ENCODE measurements around the gene NOS1.

Gene NOS1

DNA sequence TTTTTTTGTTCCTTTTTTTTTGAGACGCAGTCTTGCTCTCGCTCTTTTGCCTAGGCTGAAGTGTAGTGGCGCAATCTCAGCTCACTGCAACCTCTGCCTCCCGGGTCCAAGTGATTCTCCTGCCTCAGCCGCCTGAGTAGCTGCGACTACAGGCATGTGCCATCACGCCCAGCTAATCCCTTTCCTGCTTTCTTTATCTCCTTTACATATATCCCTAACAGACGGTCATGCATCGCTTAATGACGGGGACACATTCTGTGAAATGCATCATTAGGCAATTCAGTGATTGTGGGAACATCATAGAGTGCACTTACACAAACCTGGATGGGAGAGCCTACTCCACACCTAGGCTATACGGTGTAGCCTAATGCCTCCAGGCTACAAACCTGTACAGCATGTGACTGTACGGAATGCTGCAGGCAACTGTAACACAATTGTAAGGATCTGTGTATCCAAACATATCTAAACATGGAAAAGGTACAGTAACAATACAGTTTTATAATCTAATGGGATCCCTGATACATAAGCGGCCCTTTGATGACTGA is 32.8 kb downstream of the NOS1 start:
- no peak for DNase-seq

DNA sequence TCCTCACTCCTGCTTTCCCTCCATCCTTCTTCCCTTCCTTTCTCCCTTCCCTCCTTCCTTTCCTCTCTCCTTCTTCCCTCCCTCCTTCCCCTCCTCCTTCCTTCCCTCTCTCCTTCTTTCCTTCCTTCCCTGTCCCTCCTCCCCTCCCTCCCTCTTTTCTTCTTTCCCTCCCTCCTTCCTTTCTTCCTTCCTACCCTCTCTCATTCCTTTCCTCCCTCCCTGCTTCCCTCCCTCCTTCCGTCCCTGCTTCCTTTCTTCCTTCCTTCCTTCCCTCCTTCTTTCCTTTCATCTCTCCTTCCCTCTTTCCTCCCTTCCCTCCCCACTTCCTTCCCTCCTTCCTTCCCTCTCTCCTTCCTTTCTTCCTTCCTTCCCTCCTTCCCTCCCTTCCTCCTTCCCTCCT is 39.0 kb downstream of the NOS1 start:
- DNase-seq = no peak

DNA sequence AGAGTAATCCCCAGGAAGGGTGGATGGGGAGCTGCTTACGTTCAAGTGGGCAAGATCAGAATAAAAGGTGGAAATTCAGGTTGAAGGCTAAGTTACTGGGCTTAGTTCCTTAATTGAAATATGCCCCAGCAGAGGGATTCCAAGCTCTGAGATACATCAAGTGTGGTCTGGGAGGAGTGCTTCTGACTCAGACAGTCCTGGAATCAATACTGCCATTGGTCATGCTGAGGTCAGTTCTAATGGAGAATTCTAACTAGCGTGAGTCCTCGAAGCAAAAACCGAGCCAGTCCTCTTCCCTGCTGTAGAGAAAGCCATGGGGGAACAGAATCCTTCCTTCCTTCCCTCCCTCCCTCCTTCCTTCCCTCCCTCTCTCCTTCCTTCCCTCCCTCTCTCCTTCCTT is 39.9 kb downstream of the NOS1 start:
- no peak for DNase-seq

DNA sequence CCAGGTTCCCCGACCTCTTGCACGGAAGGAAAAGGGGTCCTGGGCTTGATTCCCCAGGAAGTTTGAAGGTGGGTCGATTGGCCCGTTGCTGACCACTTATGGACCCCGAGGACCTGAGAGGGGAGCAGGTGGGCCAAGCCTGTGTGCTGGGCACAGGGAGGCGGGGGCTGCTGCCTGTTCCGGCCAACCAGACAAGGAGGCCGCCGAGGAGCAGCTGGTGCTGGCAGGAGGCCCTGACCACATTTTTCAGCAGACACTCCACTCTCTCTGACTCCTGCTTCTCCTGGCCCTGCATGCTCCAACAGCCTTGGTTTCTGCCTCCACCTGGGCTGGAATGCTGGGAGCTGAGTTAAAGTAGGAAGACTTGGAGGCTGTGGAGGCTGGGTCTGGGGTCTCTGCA is 42.8 kb downstream of the NOS1 start:
- DNase-seq = no peak

- no peak for DNase-seq
These were observed 45.1 kb downstream of the NOS1 start for GRCh38 chr12:117316336-117316735.

GRCh38 chr12:117313926-117314325 is 47.5 kb downstream of the NOS1 start:
- DNase-seq = no peak

- no peak for DNase-seq
These were observed 48.7 kb downstream of the NOS1 start for GRCh38 chr12:117312770-117313169.

GRCh38 chr12:117309276-117309925 is 52.0 kb downstream of the NOS1 start:
- no peak for DNase-seq

- DNase-seq = no peak
These were observed 61.3 kb downstream of the NOS1 start for GRCh38 chr12:117300174-117300573.

DNA sequence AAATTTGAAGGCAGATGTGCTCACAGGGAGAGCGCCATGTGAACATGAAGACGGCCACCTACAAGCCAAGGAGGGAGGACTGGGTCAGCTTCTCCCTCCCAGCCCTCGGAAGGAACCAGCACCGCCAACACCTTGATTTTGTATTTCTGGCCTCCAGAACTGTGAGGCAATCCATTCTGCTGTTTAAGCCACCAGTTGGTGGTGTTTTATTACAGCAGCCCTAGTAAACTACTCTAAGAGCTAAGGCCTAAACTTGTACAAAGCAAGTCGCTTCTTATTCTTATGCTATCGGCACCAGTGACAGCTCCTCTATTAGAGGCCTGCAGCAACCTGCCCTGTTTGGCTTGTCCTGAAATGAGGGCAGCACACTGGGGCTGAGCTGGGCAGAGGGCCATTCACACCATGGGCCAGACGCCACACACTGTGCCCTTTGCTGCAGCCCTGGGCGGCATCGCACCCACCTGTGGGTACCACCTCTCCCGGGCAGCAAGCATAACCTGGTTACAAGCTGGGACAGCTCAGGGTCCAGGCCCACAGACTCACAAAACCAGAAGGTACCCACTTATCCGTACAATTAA is 62.7 kb downstream of the NOS1 start:
- no peak for DNase-seq

- no peak for DNase-seq
These were observed 63.2 kb downstream of the NOS1 start for GRCh38 chr12:117298191-117298590.

DNA sequence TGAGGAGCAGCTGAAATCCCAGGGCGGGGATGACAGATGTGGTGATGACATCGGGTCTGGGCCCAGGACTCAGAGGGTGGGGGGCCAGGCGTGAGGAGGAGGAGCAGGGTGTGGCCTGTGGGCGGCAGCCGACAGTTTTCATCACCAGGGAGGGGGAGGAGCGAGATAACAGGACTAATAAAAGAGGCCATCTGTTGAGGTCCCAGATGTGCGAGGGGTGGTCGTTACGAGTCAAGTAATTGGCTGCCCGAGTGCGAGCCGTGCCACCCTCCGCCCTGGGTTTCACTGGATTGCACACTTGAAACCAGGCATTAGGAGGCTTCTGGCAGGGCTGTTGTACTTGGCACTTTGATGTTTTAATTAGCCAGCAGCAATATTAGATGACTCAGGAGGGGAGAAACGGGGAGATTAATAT is 67.2 kb downstream of the NOS1 start:
- no peak for DNase-seq

DNA sequence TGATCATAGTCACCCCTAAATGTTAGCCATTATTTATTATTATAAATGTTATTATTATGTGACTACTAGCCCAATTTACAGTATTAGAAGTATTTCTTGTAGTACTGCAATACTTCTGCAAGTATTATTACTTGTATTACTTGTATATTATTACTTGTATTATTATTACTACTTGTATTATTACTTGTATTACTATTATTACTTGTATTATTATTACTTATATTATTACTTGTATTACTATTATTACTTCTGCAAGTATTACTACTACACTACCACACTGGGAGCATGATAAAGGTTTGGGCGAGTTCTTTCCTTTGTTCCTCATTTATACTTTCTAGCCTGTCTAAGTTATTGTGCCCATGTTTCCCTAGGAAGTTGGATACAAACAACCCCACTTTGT is 67.9 kb downstream of the NOS1 start:
- DNase-seq = no peak

DNA sequence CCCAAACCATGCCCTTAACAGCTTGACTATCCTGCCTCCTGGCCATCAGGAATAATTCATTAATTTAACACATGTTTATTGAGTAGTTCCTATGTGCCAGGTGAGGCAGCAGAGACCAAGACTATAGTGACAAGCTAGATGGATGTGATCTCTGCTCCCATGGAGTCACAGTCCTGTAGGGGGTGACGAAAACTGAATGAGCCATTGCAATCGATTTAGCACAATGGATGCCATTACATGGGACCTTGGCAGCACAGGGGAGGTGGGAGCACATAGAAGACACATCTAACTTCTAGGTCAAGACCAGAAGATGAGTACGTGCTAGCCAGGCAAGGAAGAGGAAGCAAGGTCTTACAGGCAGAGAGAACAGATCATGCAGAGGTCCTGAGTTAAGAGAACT is 68.7 kb downstream of the NOS1 start:
- no peak for DNase-seq

GRCh38 chr12:117284140-117284539 is 77.3 kb downstream of the NOS1 start:
- no peak for DNase-seq

DNA sequence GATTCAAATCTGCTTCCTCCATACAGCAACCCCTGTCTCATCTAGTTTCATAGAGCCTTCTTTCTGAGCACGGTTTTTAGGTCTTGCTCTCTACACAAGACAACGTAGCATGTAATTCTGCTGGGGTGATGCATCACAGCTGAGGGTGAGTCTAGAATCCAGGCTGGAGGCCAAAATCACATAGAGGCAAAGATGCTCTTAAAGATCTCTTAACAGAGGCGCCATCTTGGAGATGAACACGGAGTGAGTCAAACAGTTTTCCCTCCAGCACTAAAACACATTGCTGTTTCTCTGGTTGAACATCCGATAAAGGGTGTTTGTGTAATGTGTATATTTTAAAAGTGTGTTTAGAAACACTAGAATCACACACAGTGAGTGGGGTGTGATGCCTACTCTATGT is 78.9 kb downstream of the NOS1 start:
- DNase-seq = no peak

DNA sequence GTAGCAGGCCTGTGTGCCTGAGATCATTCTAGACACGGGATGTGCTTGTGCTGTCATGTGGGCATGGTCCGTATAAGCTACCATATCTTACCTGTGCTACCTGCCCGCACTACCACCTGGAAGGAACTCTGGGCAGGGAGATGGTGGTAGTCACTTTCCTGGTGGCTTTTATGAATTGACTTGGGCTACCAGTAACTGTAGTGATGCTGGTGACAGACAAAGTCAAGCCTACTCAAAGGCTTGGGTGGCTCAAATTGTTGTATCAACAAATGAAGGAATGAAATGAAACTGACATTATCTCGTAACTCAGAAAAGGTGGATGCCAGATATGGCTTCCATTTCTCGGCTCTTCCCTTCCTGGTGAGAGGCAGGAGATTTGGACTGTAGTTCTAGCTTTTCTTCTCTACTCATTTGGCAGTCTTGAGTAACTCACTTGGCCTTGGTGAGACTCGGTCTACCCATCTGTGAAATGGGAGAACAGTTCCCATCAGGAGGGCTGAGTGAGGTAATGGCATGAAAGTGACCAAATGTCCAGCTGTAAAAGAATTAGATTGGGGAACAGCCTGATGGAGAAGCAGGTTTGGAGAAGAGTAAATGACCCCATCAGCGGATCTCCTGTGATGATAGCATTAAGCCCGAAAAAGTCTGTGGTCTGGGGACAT is 81.3 kb downstream of the NOS1 start:
- no peak for DNase-seq

DNA sequence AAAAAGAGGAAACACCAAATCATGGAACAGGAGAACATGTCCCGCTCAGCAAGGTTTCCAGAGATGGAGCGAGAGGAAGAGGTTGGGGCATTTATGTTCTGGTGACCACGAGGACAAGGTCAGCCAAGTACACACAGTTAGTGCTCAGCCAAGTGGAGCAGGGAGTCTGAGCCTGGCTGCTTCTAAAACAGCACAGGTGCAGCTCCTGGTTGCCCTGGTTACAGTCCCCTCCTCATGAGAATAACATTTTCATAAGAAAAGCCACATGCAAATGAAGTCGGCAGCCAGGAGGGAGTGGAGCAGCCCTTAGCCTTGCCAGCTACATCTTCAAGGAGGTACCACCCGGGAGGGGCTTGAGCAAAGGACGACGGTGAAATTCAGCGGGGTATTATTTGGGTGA is 81.8 kb downstream of the NOS1 start:
- no peak for DNase-seq

GRCh38 chr12:117277875-117278274 is 83.6 kb downstream of the NOS1 start:
- DNase-seq = no peak

- no peak for DNase-seq
These were observed 88.3 kb downstream of the NOS1 start for GRCh38 chr12:117273091-117273490.

DNA sequence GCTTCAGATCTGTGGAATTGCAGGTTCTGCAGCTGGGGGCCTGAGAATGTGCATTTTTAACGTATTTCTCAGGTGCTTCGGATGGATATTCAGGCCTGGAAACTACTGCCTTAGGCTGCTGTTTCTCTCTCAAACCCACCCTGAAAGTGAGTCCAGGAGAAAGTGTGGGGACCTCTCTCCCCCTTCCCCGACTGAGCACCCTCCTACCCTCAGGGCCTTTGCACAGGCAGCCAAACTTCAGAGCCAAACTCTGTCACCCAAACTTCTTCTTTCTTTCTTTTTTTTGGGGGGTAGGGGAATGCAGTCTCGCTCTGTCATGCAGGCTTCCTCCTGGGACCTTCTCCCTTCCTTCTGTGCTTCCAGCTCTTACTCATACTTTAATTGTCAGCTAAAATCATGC is 88.7 kb downstream of the NOS1 start:
- no peak for DNase-seq

DNA sequence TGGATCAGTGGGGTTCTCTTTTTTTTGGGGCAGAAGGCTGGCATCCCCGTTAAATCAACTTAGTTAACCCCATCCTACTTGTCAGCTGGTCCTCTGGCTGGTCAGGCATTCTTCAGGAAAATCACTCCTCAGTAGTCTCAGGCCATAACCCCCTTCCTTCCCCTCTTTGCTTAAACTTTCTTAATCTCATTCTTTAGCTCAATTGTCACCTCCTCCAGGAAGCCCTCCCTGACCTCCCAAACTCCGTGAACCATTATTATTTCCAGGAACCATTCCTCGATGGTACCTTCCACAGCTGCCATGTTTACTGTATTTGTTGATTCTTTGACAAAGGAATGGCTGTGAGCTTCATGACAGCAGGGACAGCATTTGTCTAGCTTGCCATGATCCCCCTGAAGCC is 98.7 kb downstream of the NOS1 start:
- no peak for DNase-seq

DNA sequence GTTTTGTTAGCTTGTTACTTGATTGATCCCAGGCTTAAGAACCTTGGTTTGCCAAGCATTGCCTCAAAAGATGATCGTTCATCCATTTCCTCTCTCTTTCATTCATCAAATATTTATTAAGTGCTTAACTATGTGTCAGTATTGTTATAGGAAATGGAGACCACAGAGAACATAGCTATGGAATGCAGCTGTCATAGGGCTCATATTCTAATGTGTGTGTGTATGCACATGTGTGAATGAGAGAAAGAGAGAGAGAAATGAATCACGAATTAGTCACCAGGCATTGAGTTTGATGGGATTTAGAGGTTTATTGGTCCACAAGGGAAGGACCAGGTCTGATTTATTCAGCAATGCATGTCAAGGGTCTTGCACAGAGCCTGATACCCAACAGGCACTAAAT is 100.2 kb downstream of the NOS1 start:
- no peak for DNase-seq

GRCh38 chr12:117255386-117255785 is 106.0 kb downstream of the NOS1 start:
- DNase-seq = no peak

Data from stimulated activated CD4-positive, alpha-beta T cell treated with anti-CD3 and anti-CD28 coated beads, Interleukin-1b, Interleukin-23, amount 100 ng/mL, for 48 hours (primary cell).